Ascending aorta (tissue), 2 donors: Measurements from ENCODE around the gene RNF103. TPM values are rescaled to one million over a fixed set of nuclear protein-coding genes. Genes with fewer than 3 reads are reported as not detected.
"Not testable (repeated sequence)": the region's sequence is repeated elsewhere in the genome, so short reads cannot be mapped to it uniquely, and the experiment has no call there.

Source experiments
- DNase-seq, 2 donors: peaks; one replicate each; pipeline ENCODE4 v3.0.0-alpha.2; 2019; ENCODE audit warnings: low spot score in 2 of 2
- H3K27ac ChIP-seq, 2 donors: fragments of 200-600 bp; sonication (generic); one replicate each; pipeline ENCODE4 v1.5.1; 2016 to 2017; ENCODE audit warnings: mild to moderate bottlenecking in 1 of 2
- H3K27me3 ChIP-seq: fragments of 200-600 bp; sonication (generic); one replicate; pipeline ENCODE4 v1.5.1; 2017
- H3K36me3 ChIP-seq, 2 donors: fragments of 200-600 bp; sonication (generic); one replicate each; pipeline ENCODE4 v1.5.1; 2016
- H3K4me1 ChIP-seq, 2 donors: fragments of 200-600 bp; sonication (generic); one replicate each; pipeline ENCODE4 v1.5.1; 2016 to 2017; ENCODE audit warnings: mild to moderate bottlenecking in 1 of 2
- H3K4me3 ChIP-seq, 2 donors: fragments of 200-600 bp; sonication (generic); one replicate each; pipeline ENCODE4 v1.5.1; 2016 to 2017; ENCODE audit warnings: mild to moderate bottlenecking in 1 of 2
- H3K9me3 ChIP-seq, 2 donors: fragments of 200-600 bp; sonication (generic); one replicate each; pipeline ENCODE4 v1.5.1; 2016
- intact Hi-C: fragments of 100-400 bp; cut with DNase I; formaldehyde crosslinking; loops from one replicate; pipeline ENCODE4 v1.15.1; 2023
- total RNA-seq: library from RNA; depleted of rRNA; stranded (reverse); fragments of >200 nt; gene quantifications from one replicate; pipeline ENCODE4 v1.1.0, GENCODE V29; 2016
- TF ChIP-seq, protein P1 (sequence below), 3 experiments: fragments of 200-600 bp in 2 of 3; fragments of 450-650 bp in 1 of 3; sonication (generic) in 2 of 3; IDR thresholded peaks; one replicate each; pipeline ENCODE4 v1.5.1; 2016 to 2019; ENCODE audit warnings: antibody characterized with exemption in 3 of 3, mild to moderate bottlenecking in 1 of 3, moderate library complexity in 1 of 3

RNF103 gene
- total RNA-seq, 1 donor from 2014 or later, result 20.5 TPM

DNA sequence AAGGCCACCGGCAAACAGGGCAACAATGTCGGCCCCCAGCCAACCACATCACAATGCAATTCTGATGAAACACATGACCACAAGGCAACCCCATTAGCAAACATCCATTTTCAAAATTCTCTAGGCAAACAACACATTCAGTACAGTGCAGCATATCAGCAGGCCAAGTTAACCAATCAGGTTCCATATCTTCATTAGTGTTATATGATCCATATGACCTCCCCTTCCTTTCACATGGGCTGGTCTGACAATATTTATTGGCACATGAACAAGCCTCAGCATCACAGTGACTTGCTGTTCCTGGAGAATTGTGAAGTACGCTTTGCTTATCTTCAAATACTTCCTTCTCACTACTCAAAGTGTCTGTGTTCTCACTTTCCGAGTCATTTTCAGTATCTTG lies 19.8 kb downstream of the RNF103 start:
- TF ChIP-seq, protein P1, sequence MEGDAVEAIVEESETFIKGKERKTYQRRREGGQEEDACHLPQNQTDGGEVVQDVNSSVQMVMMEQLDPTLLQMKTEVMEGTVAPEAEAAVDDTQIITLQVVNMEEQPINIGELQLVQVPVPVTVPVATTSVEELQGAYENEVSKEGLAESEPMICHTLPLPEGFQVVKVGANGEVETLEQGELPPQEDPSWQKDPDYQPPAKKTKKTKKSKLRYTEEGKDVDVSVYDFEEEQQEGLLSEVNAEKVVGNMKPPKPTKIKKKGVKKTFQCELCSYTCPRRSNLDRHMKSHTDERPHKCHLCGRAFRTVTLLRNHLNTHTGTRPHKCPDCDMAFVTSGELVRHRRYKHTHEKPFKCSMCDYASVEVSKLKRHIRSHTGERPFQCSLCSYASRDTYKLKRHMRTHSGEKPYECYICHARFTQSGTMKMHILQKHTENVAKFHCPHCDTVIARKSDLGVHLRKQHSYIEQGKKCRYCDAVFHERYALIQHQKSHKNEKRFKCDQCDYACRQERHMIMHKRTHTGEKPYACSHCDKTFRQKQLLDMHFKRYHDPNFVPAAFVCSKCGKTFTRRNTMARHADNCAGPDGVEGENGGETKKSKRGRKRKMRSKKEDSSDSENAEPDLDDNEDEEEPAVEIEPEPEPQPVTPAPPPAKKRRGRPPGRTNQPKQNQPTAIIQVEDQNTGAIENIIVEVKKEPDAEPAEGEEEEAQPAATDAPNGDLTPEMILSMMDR (IDR thresholded peaks at IDR 0.05), result no peak
- no peak overlapping the region for H3K27ac ChIP-seq
- no peaks in the 10 kb centered on the region for H3K9me3 ChIP-seq
- no peak for DNase-seq
- H3K36me3 ChIP-seq, result peaks cover 35 to 47% of the 10 kb centered on the region in 2 donors
- intact Hi-C loops, result no loop called here
- no peaks in the 10 kb centered on the region for H3K4me1 ChIP-seq
- H3K4me3 ChIP-seq, result no peak overlapping the region
- H3K27me3 ChIP-seq, result no peaks in the 10 kb centered on the region

DNA sequence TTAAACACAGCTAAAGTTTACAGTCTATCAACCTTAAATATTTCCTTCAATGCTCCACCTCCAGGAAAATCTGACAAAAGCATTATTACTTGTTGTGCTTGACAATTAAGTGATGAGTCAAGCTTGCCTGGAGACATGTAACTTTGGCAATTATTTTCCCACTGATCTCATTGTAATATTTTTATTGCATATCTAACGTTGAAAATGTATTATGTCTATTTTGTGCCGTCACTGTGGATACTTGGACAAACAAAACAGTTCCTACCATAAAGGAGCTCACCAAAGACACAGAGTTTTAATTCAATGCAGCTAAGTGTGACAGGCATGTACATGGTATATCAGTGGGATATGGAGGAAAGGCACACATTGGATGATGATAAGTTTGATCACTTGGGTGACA lies 24.7 kb downstream of the RNF103 start:
- TF ChIP-seq, protein P1 (IDR thresholded peaks at IDR 0.05), result no peak
- H3K9me3 ChIP-seq, result no peaks in the 10 kb centered on the region
- H3K4me1 ChIP-seq, result no peaks in the 10 kb centered on the region
- no peak for DNase-seq
- H3K27me3 ChIP-seq, result no peaks in the 10 kb centered on the region
- peaks cover 11 to 15% of the 10 kb centered on the region in 2 donors for H3K36me3 ChIP-seq
- intact Hi-C loops, result no loop called here
- no peak overlapping the region for H3K27ac ChIP-seq
- H3K4me3 ChIP-seq, result no peak overlapping the region

DNA sequence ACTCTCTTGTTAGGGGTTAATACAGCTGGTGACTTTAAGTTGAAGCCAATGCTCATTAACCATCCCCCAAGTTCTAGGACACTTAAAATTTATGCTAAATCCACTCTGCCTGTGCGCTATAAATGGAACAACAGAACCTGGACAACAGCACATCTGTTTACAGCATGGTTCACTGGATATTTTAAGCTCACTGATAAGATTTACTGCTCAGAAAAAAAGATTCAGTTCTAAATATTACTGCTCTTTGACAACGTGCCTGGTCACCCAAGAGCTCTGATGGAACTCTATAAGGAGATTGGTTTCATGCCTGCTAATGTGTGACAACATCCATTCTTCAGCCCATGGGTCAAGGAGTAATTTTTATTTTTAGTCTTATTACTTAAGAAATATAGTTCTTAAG lies 27.5 kb downstream of the RNF103 start:
- no peak overlapping the region for H3K27ac ChIP-seq
- TF ChIP-seq, protein P1 (IDR thresholded peaks at IDR 0.05), result no peak
- peaks cover 0 to 5% of the 10 kb centered on the region in 2 donors for H3K4me1 ChIP-seq
- no peaks in the 10 kb centered on the region for H3K9me3 ChIP-seq
- no peak for DNase-seq
- intact Hi-C loops, result no loop called here
- H3K27me3 ChIP-seq, result no peaks in the 10 kb centered on the region
- no peaks in the 10 kb centered on the region for H3K36me3 ChIP-seq
- no peak overlapping the region for H3K4me3 ChIP-seq

DNA sequence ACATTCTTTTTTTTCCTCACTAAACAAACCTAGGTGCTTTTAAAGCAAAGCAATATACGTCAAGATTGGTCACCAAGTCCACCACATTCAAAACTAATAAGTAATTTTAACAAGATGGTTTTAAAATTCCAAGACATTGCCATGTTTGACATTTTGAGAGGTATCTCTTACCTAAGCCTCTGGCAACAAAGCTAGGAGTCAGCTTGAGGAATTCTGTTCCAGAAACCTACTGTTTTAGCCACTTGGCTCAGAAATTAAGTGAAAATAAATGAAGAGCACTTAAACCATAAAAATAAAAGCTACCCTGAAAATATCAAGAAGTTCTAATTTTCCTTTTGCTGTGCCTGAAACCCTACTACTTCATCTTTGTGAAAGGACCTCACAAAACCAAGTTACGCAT lies 30.4 kb downstream of the RNF103 start:
- no peaks in the 10 kb centered on the region for H3K36me3 ChIP-seq
- H3K27me3 ChIP-seq, result no peaks in the 10 kb centered on the region
- TF ChIP-seq, protein P1 (IDR thresholded peaks at IDR 0.05), result no peak
- peak overlapping the region in 1 of 2 donors; percentile 33 for H3K27ac ChIP-seq
- DNase-seq, result no peak
- peaks cover 0 to 5% of the 10 kb centered on the region in 2 donors for H3K4me1 ChIP-seq
- H3K9me3 ChIP-seq, result no peaks in the 10 kb centered on the region
- intact Hi-C loops, result no loop called here
- H3K4me3 ChIP-seq, result no peak overlapping the region

DNA sequence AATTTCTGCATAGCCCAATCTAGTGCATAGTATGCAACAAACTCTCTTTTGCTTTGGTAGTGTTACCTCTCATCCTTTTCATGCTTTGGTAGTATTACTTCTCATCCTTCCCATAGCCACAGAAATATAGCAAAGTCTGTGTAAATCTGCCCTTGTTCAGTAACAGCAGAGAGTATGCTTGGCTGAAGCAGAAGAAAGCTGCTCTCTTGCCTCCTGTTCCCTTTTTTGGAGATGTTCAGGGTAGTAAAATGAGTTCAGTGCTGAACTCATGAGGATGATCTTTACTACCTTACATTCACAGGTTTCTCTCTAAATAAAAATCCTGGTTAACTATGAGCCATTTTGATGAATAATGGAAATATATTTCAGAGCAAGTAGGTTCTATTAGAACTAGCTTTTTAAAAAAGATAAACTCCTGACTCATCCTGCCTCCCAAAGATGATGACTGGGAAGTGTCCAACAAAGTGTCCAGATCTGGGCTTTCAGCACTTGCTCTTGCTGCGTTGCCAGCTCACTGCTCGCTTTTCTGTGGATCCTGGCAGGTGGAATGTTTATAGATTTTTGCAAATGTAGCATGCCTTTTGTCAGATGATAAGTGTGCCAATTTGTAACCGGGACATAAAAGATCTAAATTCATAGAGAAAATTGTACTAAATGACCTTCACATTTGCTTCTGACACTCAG lies 31.0 kb downstream of the RNF103 start:
- intact Hi-C loops, result no loop called here
- TF ChIP-seq, protein P1 (IDR thresholded peaks at IDR 0.05), result no peak

DNA sequence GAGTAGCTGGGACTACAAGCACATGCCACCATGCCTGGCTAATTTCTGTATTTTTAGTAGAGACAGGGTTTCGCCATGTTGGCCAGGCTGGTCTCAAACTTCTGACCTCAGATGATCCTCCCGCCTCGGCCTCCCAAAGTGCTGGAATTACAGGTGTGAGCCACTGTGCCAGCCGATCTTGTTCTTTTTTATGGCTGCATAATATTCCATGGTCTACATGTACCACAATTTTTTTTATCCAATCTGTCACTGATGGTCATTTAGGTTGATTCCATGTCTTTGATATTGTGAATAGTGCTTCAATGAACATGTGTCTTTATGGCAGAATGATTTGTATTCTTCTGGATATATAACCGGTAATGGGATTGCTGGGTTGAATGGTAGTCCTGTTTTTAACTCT lies 34.0 kb downstream of the RNF103 start:
- intact Hi-C loops, result not testable (repeated sequence)

More for the DNA sequence above, 31.0 kb downstream of the RNF103 start:
- no peaks in the 10 kb centered on the region for H3K9me3 ChIP-seq
- H3K36me3 ChIP-seq, result no peaks in the 10 kb centered on the region
- peaks cover 0 to 5% of the 10 kb centered on the region in 2 donors for H3K4me1 ChIP-seq
- no peaks in the 10 kb centered on the region for H3K27me3 ChIP-seq
- no peak overlapping the region for H3K27ac ChIP-seq
- H3K4me3 ChIP-seq, result no peak overlapping the region
- no peak for DNase-seq

More for the DNA sequence above, 34.0 kb downstream of the RNF103 start:
- not testable (repeated sequence) for H3K4me1 ChIP-seq, H3K27ac ChIP-seq, H3K4me3 ChIP-seq, DNase-seq, H3K27me3 ChIP-seq, H3K9me3 ChIP-seq, H3K36me3 ChIP-seq
